ENCODE results near the gene SBNO1.

SBNO1 gene

DNA sequence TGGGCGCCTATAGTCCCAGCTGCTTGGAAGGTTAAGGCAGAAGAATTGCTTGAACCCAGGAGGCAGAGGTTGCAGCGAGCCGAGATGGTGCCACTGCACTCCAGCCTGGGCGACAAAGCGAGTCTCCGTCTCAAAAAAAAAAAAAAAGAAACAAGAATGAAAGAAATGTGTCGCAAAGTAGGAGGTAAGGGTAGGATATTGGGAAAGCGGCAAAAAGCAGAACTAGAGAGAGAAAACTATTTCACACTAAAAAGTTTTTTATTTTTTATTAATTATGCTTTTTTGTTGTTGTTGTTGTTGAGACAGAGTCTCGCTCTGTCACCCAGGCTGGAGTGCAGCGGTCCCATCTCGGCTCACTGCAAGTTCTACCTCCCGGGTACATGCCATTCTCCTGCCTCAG lies 17.7 kb downstream of the SBNO1 start:
- TF ChIP-seq ZNF214 (tag by site-specific recombination; IDR thresholded peaks at IDR 0.05; ENCODE audit: borderline replicate concordance): no peak
- no peak for TF ChIP-seq MZF1 (tag by site-specific recombination; IDR thresholded peaks at IDR 0.05; ENCODE audit: borderline replicate concordance)
- TF ChIP-seq, protein P1, sequence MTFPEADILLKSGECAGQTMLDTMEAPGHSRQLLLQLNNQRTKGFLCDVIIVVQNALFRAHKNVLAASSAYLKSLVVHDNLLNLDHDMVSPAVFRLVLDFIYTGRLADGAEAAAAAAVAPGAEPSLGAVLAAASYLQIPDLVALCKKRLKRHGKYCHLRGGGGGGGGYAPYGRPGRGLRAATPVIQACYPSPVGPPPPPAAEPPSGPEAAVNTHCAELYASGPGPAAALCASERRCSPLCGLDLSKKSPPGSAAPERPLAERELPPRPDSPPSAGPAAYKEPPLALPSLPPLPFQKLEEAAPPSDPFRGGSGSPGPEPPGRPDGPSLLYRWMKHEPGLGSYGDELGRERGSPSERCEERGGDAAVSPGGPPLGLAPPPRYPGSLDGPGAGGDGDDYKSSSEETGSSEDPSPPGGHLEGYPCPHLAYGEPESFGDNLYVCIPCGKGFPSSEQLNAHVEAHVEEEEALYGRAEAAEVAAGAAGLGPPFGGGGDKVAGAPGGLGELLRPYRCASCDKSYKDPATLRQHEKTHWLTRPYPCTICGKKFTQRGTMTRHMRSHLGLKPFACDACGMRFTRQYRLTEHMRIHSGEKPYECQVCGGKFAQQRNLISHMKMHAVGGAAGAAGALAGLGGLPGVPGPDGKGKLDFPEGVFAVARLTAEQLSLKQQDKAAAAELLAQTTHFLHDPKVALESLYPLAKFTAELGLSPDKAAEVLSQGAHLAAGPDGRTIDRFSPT (tag by site-specific recombination; IDR thresholded peaks at IDR 0.05): no peak
- no peak for TF ChIP-seq ZNF133 (tag by site-specific recombination; IDR thresholded peaks at IDR 0.05)
- TF ChIP-seq BCL11B (tag by site-specific recombination; IDR thresholded peaks at IDR 0.05; ENCODE audit: low read depth): no peak
- Histone ChIP-seq H3K9me3 (ENCODE audit: control insufficient read depth, insufficient read depth, low read depth, low read length) (no peaks in the 10 kb centered on the region), H3K4me3 (ENCODE audit: low read depth, low read length) (no peak overlapping the region), H3K36me3 (ENCODE audit: control insufficient read depth in 2 of 2, insufficient read depth in 1 of 2, low read length in 2 of 2) (peaks cover 49 to 56% of the 10 kb centered on the region in 2 experiments), H3K27ac (ENCODE audit: extremely low read depth, low read depth, low read length) (no peak overlapping the region), H3K4me1 (ENCODE audit: control insufficient read depth, insufficient read depth, low read length) (no peaks in the 10 kb centered on the region)
- ChIA-PET CTCF (no interaction called here), POLR2A (no interaction called here)

- no peaks in the 10 kb centered on the region for H3K9me3 ChIP-seq (ENCODE audit: control insufficient read depth, insufficient read depth, low read depth, low read length)
- ChIA-PET POLR2A (interaction anchor here (1.3 kb wide), 1 partner anchor 19 kb away, joined by 7 read pairs; no protein-coding TSS in a partner anchor), CTCF (interaction anchor here (0.6 to 0.7 kb wide), 2 partner anchors 21 to 269 kb away, joined by 3 to 4 read pairs; no protein-coding TSS in a partner anchor)
- H3K27ac ChIP-seq (ENCODE audit: extremely low read depth, low read depth, low read length): no peak overlapping the region
- TF ChIP-seq ZNF248 (tag by site-specific recombination; IDR thresholded peaks at IDR 0.05) (no peak), ZNF785 (tag by site-specific recombination; IDR thresholded peaks at IDR 0.05) (no peak), ZNF776 (tag by site-specific recombination; IDR thresholded peaks at IDR 0.05; ENCODE audit: borderline replicate concordance) (no peak), ZFP41 (tag by site-specific recombination; IDR thresholded peaks at IDR 0.05; ENCODE audit: borderline replicate concordance) (no peak), PRDM10 (tag by site-specific recombination; IDR thresholded peaks at IDR 0.05) (no peak), KLF9 (tag by site-specific recombination; IDR thresholded peaks at IDR 0.05; ENCODE audit: low read depth) (no peak), ZNF121 (tag by site-specific recombination; IDR thresholded peaks at IDR 0.05) (no peak), EGR2 (tag by site-specific recombination; IDR thresholded peaks at IDR 0.05; ENCODE audit: low read depth) (no peak), ZNF529 (tag by site-specific recombination; IDR thresholded peaks at IDR 0.05; ENCODE audit: insufficient replicate concordance) (no peak), KLF7 (tag by site-specific recombination; IDR thresholded peaks at IDR 0.05; ENCODE audit: borderline replicate concordance) (no peak), ZNF48 (tag by site-specific recombination; IDR thresholded peaks at IDR 0.05) (no peak), ZNF623 (tag by site-specific recombination; IDR thresholded peaks at IDR 0.05) (no peak), ZNF423 (tag by site-specific recombination; IDR thresholded peaks at IDR 0.05) (no peak)
- TF ChIP-seq, protein P2, sequence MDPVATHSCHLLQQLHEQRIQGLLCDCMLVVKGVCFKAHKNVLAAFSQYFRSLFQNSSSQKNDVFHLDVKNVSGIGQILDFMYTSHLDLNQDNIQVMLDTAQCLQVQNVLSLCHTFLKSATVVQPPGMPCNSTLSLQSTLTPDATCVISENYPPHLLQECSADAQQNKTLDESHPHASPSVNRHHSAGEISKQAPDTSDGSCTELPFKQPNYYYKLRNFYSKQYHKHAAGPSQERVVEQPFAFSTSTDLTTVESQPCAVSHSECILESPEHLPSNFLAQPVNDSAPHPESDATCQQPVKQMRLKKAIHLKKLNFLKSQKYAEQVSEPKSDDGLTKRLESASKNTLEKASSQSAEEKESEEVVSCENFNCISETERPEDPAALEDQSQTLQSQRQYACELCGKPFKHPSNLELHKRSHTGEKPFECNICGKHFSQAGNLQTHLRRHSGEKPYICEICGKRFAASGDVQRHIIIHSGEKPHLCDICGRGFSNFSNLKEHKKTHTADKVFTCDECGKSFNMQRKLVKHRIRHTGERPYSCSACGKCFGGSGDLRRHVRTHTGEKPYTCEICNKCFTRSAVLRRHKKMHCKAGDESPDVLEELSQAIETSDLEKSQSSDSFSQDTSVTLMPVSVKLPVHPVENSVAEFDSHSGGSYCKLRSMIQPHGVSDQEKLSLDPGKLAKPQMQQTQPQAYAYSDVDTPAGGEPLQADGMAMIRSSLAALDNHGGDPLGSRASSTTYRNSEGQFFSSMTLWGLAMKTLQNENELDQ (tag by site-specific recombination; IDR thresholded peaks at IDR 0.05; ENCODE audit: low read depth): no peak
- H3K4me1 ChIP-seq (ENCODE audit: control insufficient read depth, insufficient read depth, low read length): no peaks in the 10 kb centered on the region
- no peak overlapping the region for H3K4me3 ChIP-seq (ENCODE audit: low read depth, low read length)
- peaks cover 64 to 69% of the 10 kb centered on the region in 2 experiments for H3K36me3 ChIP-seq (ENCODE audit: control insufficient read depth in 2 of 2, insufficient read depth in 1 of 2, low read length in 2 of 2)
These were observed 20.6 kb downstream of the SBNO1 start for GRCh38 chr12:123344086-123344485.

Measured in HEK293 (cell line).